H1 (cell line): Measurements from ENCODE around the gene ERLEC1.

Source experiments
- CHD1 ChIP-seq: IDR thresholded peaks from 2 replicates; pipeline ENCODE4 v1.6.1; 2012; ENCODE audit warnings: low read depth, low read length, improper control_type of control experiment
- CREB1 ChIP-seq: IDR thresholded peaks from 2 replicates; pipeline ENCODE4 v1.6.1; 2012; ENCODE audit warnings: inconsistent platforms
- EP300 ChIP-seq, 2 experiments: IDR thresholded peaks; 1 replicate in 1 of 2; 2 replicates in 1 of 2; pipeline ENCODE4 v1.6.1; 2011 to 2012; ENCODE audit warnings: low read depth in 2 of 2, low read length in 2 of 2, mild to moderate bottlenecking in 2 of 2, borderline replicate concordance in 1 of 2, inconsistent platforms in 1 of 2, moderate library complexity in 1 of 2
- GABPA ChIP-seq: IDR thresholded peaks from 2 replicates; pipeline ENCODE4 v1.6.1; 2011; ENCODE audit warnings: mild to moderate bottlenecking, low read length, moderate library complexity, borderline replicate concordance; ENCODE audit not compliant: insufficient read depth
- POLR2A ChIP-seq, 2 experiments: IDR thresholded peaks; 1 replicate in 1 of 2; 2 replicates in 1 of 2; pipeline ENCODE4 v1.6.1; 2011; ENCODE audit warnings: low read depth in 2 of 2, low read length in 2 of 2, mild to moderate bottlenecking in 2 of 2; ENCODE audit errors: control extremely low read depth in 1 of 2
- RAD21 ChIP-seq, 2 experiments: IDR thresholded peaks in 1 of 2; conservative IDR thresholded peaks in 1 of 2; 2 replicates each; pipeline ENCODE4 v1.6.1; 2011; ENCODE audit warnings: low read depth in 2 of 2, low read length in 2 of 2, improper control_type of control experiment in 1 of 2, inconsistent platforms in 1 of 2, mild to moderate bottlenecking in 1 of 2, moderate library complexity in 1 of 2
- SIN3A ChIP-seq, 2 experiments: IDR thresholded peaks in 1 of 2; conservative IDR thresholded peaks in 1 of 2; 2 replicates each; pipeline ENCODE4 v1.6.1; 2011 to 2012; ENCODE audit warnings: low read length in 2 of 2, improper control_type of control experiment in 1 of 2, low read depth in 1 of 2, mild to moderate bottlenecking in 1 of 2
- TAF1 ChIP-seq: IDR thresholded peaks from 2 replicates; pipeline ENCODE4 v1.6.1; 2011; ENCODE audit warnings: mild to moderate bottlenecking, low read depth, low read length
- TEAD4 ChIP-seq: IDR thresholded peaks from 2 replicates; pipeline ENCODE4 v1.6.1; 2012; ENCODE audit warnings: low read depth, low read length, inconsistent platforms, mixed read lengths
- ZNF274 ChIP-seq: IDR thresholded peaks from 2 replicates; pipeline ENCODE4 v1.7.0; 2012; ENCODE audit warnings: low read length, borderline replicate concordance; ENCODE audit errors: extremely low read depth
- TF ChIP-seq, protein P1 (sequence below): IDR thresholded peaks from 2 replicates; pipeline ENCODE4 v1.6.1; 2011; ENCODE audit warnings: low read length, improper control_type of control experiment
- TF ChIP-seq, protein P2 (sequence below), 3 experiments: IDR thresholded peaks; 1 replicate in 2 of 3; 2 replicates in 1 of 3; pipeline versions ENCODE4 v1.5.1 to v1.6.1; 2011; ENCODE audit warnings: low read length in 3 of 3, mild to moderate bottlenecking in 3 of 3, inconsistent platforms in 2 of 3, low read depth in 1 of 3, moderate library complexity in 1 of 3; ENCODE audit not compliant: insufficient read depth in 1 of 3; ENCODE audit errors: control extremely low read depth in 1 of 3

DNA sequence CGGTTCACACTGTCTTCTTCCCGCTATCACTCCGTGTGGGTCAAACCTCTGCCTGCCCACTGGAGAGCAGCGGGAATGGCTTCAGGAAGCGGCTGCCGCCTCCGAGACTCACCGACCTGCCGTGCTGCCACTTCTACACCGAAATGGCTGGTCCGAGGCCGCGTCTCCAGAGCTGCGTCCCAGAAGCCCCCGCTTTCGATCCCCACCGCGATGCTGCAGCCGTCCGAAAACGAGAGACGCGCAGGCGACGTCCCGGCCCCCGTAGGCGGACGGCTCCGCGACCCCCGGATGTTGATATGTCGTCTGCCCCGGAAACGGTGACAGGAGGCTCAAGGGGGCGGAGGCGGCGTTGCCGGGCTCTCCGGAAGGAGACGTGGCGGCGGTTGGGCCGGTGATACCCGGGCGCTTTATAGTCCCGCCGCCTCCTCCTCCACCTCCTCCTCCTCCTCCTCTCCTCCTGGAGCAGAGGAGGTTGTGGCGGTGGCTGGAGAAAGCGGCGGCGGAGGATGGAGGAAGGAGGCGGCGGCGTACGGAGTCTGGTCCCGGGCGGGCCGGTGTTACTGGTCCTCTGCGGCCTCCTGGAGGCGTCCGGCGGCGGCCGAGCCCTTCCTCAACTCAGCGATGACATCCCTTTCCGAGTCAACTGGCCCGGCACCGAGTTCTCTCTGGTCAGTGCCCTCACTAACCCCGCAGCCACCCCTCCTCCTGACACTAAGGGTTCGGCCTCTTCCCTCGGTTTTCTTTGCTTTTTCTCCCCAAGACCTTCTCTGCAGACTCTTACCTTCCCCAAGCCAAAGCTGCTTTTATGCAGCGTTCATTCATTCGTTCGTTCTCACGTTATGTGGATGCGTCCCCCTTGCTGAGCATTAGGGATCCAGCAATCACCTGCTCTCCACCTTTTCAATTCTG lies at the start of gene ERLEC1, which contains the start of gene ASB3:
- TF ChIP-seq, protein P1, sequence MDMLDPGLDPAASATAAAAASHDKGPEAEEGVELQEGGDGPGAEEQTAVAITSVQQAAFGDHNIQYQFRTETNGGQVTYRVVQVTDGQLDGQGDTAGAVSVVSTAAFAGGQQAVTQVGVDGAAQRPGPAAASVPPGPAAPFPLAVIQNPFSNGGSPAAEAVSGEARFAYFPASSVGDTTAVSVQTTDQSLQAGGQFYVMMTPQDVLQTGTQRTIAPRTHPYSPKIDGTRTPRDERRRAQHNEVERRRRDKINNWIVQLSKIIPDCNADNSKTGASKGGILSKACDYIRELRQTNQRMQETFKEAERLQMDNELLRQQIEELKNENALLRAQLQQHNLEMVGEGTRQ: no peak
- TF ChIP-seq TAF1 (peak; percentile 94), RAD21 (IDR thresholded peaks at IDR 0.05 in 1 of 2, conservative IDR thresholded peaks at IDR 0.05 in 1 of 2; ENCODE audit: low read depth in 2 of 2, low read length in 2 of 2) (no peak), GABPA (peak; percentile 88), CHD1 (no peak), CREB1 (peak; percentile 78), TEAD4 (no peak), EP300 (IDR thresholded peaks at IDR 0.05; ENCODE audit: borderline replicate concordance in 1 of 2, low read depth in 2 of 2, low read length in 2 of 2) (0 out of 3 replicates have a peak, but pooled peaks of 1 of the 2 experiments have one; percentile 4), POLR2A (IDR thresholded peaks at IDR 0.05; ENCODE audit: control extremely low read depth in 1 of 2, low read depth in 2 of 2, low read length in 2 of 2) (peak; percentile 90 to 95), SIN3A (conservative IDR thresholded peaks at IDR 0.05 in 1 of 2, IDR thresholded peaks at IDR 0.05 in 1 of 2; ENCODE audit: low read depth in 1 of 2, low read length in 2 of 2) (peak; percentile 52 to 84; a peak in 3 of 4 replicates), ZNF274 (no peak)
- TF ChIP-seq, protein P2, sequence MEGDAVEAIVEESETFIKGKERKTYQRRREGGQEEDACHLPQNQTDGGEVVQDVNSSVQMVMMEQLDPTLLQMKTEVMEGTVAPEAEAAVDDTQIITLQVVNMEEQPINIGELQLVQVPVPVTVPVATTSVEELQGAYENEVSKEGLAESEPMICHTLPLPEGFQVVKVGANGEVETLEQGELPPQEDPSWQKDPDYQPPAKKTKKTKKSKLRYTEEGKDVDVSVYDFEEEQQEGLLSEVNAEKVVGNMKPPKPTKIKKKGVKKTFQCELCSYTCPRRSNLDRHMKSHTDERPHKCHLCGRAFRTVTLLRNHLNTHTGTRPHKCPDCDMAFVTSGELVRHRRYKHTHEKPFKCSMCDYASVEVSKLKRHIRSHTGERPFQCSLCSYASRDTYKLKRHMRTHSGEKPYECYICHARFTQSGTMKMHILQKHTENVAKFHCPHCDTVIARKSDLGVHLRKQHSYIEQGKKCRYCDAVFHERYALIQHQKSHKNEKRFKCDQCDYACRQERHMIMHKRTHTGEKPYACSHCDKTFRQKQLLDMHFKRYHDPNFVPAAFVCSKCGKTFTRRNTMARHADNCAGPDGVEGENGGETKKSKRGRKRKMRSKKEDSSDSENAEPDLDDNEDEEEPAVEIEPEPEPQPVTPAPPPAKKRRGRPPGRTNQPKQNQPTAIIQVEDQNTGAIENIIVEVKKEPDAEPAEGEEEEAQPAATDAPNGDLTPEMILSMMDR (IDR thresholded peaks at IDR 0.05; ENCODE audit: control extremely low read depth in 1 of 3, insufficient read depth in 1 of 3, low read depth in 1 of 3, low read length in 3 of 3): no peak
